ENCODE results near the gene CSHL1.
A peak's percentile ranks its signal among the peaks of the same experiment; 100 is the strongest.

GRCh38 chr17:63950940-63951907, 40.2 kb upstream of the CSHL1 start:
- TF ChIP-seq, protein P1, sequence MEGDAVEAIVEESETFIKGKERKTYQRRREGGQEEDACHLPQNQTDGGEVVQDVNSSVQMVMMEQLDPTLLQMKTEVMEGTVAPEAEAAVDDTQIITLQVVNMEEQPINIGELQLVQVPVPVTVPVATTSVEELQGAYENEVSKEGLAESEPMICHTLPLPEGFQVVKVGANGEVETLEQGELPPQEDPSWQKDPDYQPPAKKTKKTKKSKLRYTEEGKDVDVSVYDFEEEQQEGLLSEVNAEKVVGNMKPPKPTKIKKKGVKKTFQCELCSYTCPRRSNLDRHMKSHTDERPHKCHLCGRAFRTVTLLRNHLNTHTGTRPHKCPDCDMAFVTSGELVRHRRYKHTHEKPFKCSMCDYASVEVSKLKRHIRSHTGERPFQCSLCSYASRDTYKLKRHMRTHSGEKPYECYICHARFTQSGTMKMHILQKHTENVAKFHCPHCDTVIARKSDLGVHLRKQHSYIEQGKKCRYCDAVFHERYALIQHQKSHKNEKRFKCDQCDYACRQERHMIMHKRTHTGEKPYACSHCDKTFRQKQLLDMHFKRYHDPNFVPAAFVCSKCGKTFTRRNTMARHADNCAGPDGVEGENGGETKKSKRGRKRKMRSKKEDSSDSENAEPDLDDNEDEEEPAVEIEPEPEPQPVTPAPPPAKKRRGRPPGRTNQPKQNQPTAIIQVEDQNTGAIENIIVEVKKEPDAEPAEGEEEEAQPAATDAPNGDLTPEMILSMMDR (IDR thresholded peaks at IDR 0.05; ENCODE audit: insufficient read depth, low read depth, low read length) = peak; percentile 7
- TF ChIP-seq EZH2 (IDR thresholded peaks at IDR 0.05; ENCODE audit: insufficient read depth, low read length) = no peak
